HEK293 (cell line): ENCODE data around the gene TMEM256.

Experiments used
- CTCF ChIA-PET: fragments of 350-600 bp; formaldehyde crosslinking; extraction: SDS; loops from one replicate; lab custom pipeline; 2021; ENCODE audit warnings: antibody characterized with exemption; lab: Yijun Ruan, JAX
- POLR2A ChIA-PET: fragments of 300-600 bp; formaldehyde crosslinking; extraction: SDS; loops from one replicate; lab custom pipeline; 2020; ENCODE audit warnings: antibody characterized with exemption, inconsistent platforms; lab: Yijun Ruan, JAX
- H3K27ac ChIP-seq: fragments of 200-500 bp; sonication (Bioruptor generic); 2 replicates; pipeline ENCODE4 v1.5.1; 2014; ENCODE audit warnings: low read depth, low read length, control low read depth, inconsistent platforms; ENCODE audit errors: extremely low read depth
- H3K36me3 ChIP-seq, 2 experiments: fragments of 200-500 bp in 1 of 2; sonication (Bioruptor generic) in 1 of 2; 1 replicate in 1 of 2; 2 replicates in 1 of 2; pipeline ENCODE4 v1.5.1; 2014 to 2017; ENCODE audit warnings: inconsistent platforms in 2 of 2, low read length in 2 of 2; ENCODE audit not compliant: control insufficient read depth in 2 of 2, insufficient read depth in 1 of 2
- H3K4me1 ChIP-seq: fragments of 200-500 bp; sonication (Bioruptor generic); 2 replicates; pipeline ENCODE4 v1.5.1; 2014; ENCODE audit warnings: mild to moderate bottlenecking, low read length, inconsistent platforms; ENCODE audit not compliant: control insufficient read depth, insufficient read depth
- H3K4me3 ChIP-seq: 2 replicates; pipeline ENCODE4 v1.5.1; 2011; ENCODE audit warnings: low read depth, mild to moderate bottlenecking, control low read depth, low read length, moderate library complexity
- H3K9me3 ChIP-seq: fragments of 200-500 bp; sonication (Bioruptor generic); 2 replicates; pipeline ENCODE4 v1.5.1; 2014; ENCODE audit warnings: low read depth, low read length, inconsistent platforms; ENCODE audit not compliant: control insufficient read depth, insufficient read depth
- FEZF1 ChIP-seq: fragments of 450-650 bp; formaldehyde crosslinking; IDR thresholded peaks from 2 replicates; pipeline ENCODE4 v1.5.1; 2016; ENCODE audit warnings: missing biosample characterization, missing genetic modification characterization
- GLIS2 ChIP-seq: fragments of 450-650 bp; formaldehyde crosslinking; IDR thresholded peaks from 2 replicates; pipeline ENCODE4 v1.5.1; 2016; ENCODE audit warnings: missing biosample characterization, missing genetic modification characterization
- HOXC10 ChIP-seq: sonication (generic); formaldehyde crosslinking; IDR thresholded peaks from 2 replicates; pipeline ENCODE4 v1.8.1; 2023; ENCODE audit warnings: mild to moderate bottlenecking, missing genetic modification reagents
- KLF17 ChIP-seq: fragments of 450-650 bp; formaldehyde crosslinking; IDR thresholded peaks from 2 replicates; pipeline ENCODE4 v1.5.1; 2016; ENCODE audit warnings: missing biosample characterization, missing genetic modification characterization
- KLF7 ChIP-seq: fragments of 450-650 bp; formaldehyde crosslinking; IDR thresholded peaks from 2 replicates; pipeline ENCODE4 v1.5.1; 2016; ENCODE audit warnings: missing biosample characterization, missing genetic modification characterization, borderline replicate concordance
- PRDM1 ChIP-seq: fragments of 450-650 bp; formaldehyde crosslinking; IDR thresholded peaks from 2 replicates; pipeline ENCODE4; 2016; ENCODE audit warnings: missing biosample characterization, missing genetic modification characterization
- RBAK ChIP-seq: fragments of 450-650 bp; formaldehyde crosslinking; IDR thresholded peaks from 2 replicates; pipeline ENCODE4 v1.5.1; 2016; ENCODE audit warnings: missing biosample characterization, missing genetic modification characterization
- SETDB1 ChIP-seq: IDR thresholded peaks from one replicate; pipeline ENCODE4 v1.6.1; 2017; ENCODE audit warnings: mild to moderate bottlenecking, low read length, moderate library complexity, mixed read lengths; ENCODE audit not compliant: insufficient read length
- YY1 ChIP-seq: fragments of 450-650 bp; formaldehyde crosslinking; IDR thresholded peaks from 2 replicates; pipeline ENCODE4 v1.5.1; 2018; ENCODE audit warnings: missing biosample characterization, missing genetic modification characterization
- ZBTB17 ChIP-seq: fragments of 450-650 bp; formaldehyde crosslinking; IDR thresholded peaks from 2 replicates; pipeline ENCODE4 v1.5.1; 2016; ENCODE audit warnings: missing biosample characterization, missing genetic modification characterization
- ZFP69B ChIP-seq: fragments of 450-650 bp; formaldehyde crosslinking; IDR thresholded peaks from 2 replicates; pipeline ENCODE4 v1.5.1; 2016; ENCODE audit warnings: missing biosample characterization, missing genetic modification characterization
- ZNF121 ChIP-seq: fragments of 450-650 bp; formaldehyde crosslinking; IDR thresholded peaks from 2 replicates; pipeline ENCODE4 v1.5.1; 2016; ENCODE audit warnings: missing biosample characterization, missing genetic modification characterization
- ZNF202 ChIP-seq: fragments of 450-650 bp; formaldehyde crosslinking; IDR thresholded peaks from 2 replicates; pipeline ENCODE4 v1.5.1; 2016; ENCODE audit warnings: missing biosample characterization, missing genetic modification characterization, borderline replicate concordance
- ZNF488 ChIP-seq: fragments of 450-650 bp; formaldehyde crosslinking; IDR thresholded peaks from 2 replicates; pipeline ENCODE4 v1.5.1; 2016; ENCODE audit warnings: missing biosample characterization, missing genetic modification characterization
- ZNF558 ChIP-seq: fragments of 450-650 bp; formaldehyde crosslinking; IDR thresholded peaks from 2 replicates; pipeline ENCODE4 v1.5.1; 2016; ENCODE audit warnings: missing biosample characterization, missing genetic modification characterization
- ZNF670 ChIP-seq: fragments of 450-650 bp; formaldehyde crosslinking; IDR thresholded peaks from 2 replicates; pipeline ENCODE4 v1.5.1; 2016; ENCODE audit warnings: missing biosample characterization, missing genetic modification characterization, low read depth
- ZSCAN30 ChIP-seq: fragments of 450-650 bp; IDR thresholded peaks from 2 replicates; pipeline ENCODE4 v1.5.1; 2018; ENCODE audit warnings: missing biosample characterization, mild to moderate bottlenecking, missing genetic modification characterization, moderate library complexity
- TF ChIP-seq, protein P1 (sequence below): fragments of 450-650 bp; formaldehyde crosslinking; conservative IDR thresholded peaks from 2 replicates; pipeline ENCODE4 v1.5.1; 2016; ENCODE audit warnings: low read depth, missing biosample characterization, missing genetic modification characterization
- TF ChIP-seq, protein P2 (sequence below): fragments of 450-650 bp; formaldehyde crosslinking; IDR thresholded peaks from 2 replicates; pipeline ENCODE4 v1.5.1; 2016; ENCODE audit warnings: missing biosample characterization, missing genetic modification characterization
- TF ChIP-seq, protein P3 (sequence below): fragments of 450-650 bp; formaldehyde crosslinking; IDR thresholded peaks from 2 replicates; pipeline ENCODE4 v1.5.1; 2016; ENCODE audit warnings: missing biosample characterization, missing genetic modification characterization
- TF ChIP-seq, protein P4 (sequence below): fragments of 450-650 bp; formaldehyde crosslinking; IDR thresholded peaks from 2 replicates; pipeline ENCODE4 v1.5.1; 2016; ENCODE audit warnings: missing biosample characterization, missing genetic modification characterization, low read depth

TMEM256 gene

DNA sequence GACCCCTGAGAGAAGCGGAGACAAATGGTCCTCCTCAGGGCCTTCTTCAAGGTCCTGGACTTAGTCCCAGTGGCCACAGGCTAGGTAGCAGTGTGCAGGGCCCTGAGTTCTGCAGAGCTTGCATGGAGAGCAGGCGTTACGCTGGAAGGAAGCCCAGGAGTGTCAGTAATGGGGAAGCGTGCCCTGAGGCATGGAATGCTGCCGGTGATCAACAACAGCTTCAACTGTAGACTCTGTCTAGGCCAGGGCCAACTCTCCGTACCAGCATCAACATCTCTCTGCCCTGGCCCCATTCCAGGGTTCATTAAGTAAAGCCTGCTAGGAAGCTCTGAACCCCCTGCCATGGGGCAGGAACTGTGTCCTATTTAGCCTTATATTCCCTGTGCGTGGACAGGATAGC, 23.6 kb downstream of the TMEM256 start (continued):
- TF ChIP-seq, protein P1, sequence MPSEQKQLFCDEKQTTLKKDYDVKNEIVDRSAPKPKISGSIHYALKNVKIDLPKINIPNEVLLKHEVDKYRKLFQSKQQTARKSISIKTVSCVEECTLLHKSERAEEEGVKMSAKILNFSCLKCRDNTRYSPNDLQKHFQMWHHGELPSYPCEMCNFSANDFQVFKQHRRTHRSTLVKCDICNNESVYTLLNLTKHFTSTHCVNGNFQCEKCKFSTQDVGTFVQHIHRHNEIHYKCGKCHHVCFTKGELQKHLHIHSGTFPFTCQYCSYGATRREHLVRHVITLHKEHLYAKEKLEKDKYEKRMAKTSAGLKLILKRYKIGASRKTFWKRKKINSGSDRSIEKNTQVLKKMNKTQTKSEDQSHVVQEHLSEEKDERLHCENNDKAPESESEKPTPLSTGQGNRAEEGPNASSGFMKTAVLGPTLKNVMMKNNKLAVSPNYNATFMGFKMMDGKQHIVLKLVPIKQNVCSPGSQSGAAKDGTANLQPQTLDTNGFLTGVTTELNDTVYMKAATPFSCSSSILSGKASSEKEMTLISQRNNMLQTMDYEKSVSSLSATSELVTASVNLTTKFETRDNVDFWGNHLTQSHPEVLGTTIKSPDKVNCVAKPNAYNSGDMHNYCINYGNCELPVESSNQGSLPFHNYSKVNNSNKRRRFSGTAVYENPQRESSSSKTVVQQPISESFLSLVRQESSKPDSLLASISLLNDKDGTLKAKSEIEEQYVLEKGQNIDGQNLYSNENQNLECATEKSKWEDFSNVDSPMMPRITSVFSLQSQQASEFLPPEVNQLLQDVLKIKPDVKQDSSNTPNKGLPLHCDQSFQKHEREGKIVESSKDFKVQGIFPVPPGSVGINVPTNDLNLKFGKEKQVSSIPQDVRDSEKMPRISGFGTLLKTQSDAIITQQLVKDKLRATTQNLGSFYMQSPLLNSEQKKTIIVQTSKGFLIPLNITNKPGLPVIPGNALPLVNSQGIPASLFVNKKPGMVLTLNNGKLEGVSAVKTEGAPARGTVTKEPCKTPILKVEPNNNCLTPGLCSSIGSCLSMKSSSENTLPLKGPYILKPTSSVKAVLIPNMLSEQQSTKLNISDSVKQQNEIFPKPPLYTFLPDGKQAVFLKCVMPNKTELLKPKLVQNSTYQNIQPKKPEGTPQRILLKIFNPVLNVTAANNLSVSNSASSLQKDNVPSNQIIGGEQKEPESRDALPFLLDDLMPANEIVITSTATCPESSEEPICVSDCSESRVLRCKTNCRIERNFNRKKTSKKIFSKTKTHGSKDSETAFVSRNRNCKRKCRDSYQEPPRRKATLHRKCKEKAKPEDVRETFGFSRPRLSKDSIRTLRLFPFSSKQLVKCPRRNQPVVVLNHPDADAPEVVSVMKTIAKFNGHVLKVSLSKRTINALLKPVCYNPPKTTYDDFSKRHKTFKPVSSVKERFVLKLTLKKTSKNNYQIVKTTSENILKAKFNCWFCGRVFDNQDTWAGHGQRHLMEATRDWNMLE (tag by site-specific recombination), result no peak
- TF ChIP-seq FEZF1 (tag by site-specific recombination) (no peak), RBAK (no peak), ZSCAN30 (tag by site-specific recombination) (no peak), ZNF202 (tag by site-specific recombination) (no peak), KLF17 (tag by site-specific recombination) (no peak), ZBTB17 (tag by site-specific recombination) (no peak), ZNF121 (no peak), ZNF488 (tag by site-specific recombination) (no peak), PRDM1 (tag by site-specific recombination) (no peak), GLIS2 (tag by site-specific recombination) (no peak)

DNA sequence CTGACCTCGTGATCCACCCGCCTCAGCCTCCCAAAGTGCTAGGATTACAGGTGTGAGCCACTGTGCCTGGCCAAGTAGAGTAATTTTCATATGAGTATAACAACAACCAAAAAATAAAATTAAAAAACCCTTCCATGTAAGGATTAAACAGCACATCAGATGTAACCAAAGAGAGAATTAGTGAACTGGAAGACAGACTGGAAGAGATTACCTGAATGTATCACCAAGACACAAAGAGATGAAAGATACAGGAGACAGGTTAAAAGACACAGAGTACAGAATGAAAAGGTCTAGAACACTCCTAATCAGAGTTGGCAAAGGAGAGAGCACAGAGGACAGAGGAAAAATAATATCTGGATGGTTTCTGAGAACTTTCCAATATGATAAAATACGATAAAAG, 24.8 kb downstream of the TMEM256 start:
- CTCF ChIA-PET, result no interaction called here
- Histone ChIP-seq H3K9me3 (no peaks in the 10 kb centered on the region), H3K27ac (no peak overlapping the region), H3K4me1 (no peaks in the 10 kb centered on the region), H3K4me3 (no peak overlapping the region), H3K36me3 (no peaks in the 10 kb centered on the region)
- POLR2A ChIA-PET, result no interaction called here
- TF ChIP-seq KLF7 (tag by site-specific recombination) (no peak), SETDB1 (peak; percentile 20), HOXC10 (CRISPR knock-in tag) (no peak), ZNF558 (tag by site-specific recombination) (peak; percentile 77), ZNF670 (tag by site-specific recombination) (no peak), ZFP69B (tag by site-specific recombination) (no peak), YY1 (tag by site-specific recombination) (no peak)
- TF ChIP-seq, protein P2, sequence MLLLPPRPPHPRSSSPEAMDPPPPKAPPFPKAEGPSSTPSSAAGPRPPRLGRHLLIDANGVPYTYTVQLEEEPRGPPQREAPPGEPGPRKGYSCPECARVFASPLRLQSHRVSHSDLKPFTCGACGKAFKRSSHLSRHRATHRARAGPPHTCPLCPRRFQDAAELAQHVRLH (tag by site-specific recombination), result 0 out of 2 replicates have a peak, but pooled peaks have one; percentile 39
- TF ChIP-seq, protein P3, sequence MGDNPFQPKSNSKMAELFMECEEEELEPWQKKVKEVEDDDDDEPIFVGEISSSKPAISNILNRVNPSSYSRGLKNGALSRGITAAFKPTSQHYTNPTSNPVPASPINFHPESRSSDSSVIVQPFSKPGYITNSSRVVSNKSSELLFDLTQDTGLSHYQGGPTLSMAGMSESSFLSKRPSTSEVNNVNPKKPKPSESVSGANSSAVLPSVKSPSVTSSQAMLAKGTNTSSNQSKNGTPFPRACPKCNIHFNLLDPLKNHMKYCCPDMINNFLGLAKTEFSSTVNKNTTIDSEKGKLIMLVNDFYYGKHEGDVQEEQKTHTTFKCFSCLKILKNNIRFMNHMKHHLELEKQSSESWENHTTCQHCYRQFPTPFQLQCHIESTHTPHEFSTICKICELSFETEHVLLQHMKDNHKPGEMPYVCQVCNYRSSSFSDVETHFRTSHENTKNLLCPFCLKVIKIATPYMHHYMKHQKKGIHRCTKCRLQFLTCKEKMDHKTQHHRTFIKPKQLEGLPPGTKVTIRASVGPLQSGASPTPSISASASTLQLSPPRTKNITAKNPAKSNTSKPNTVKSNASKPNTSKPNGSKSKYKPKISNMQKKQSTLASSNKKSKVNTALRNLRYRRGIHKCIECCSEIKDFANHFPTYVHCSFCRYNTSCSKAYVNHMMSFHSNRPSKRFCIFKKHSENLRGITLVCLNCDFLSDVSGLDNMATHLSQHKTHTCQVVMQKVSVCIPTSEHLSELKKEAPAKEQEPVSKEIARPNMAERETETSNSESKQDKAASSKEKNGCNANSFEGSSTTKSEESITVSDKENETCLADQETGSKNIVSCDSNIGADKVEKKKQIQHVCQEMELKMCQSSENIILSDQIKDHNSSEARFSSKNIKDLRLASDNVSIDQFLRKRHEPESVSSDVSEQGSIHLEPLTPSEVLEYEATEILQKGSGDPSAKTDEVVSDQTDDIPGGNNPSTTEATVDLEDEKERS (tag by site-specific recombination), result 0 out of 2 replicates have a peak, but pooled peaks have one; percentile 52
- TF ChIP-seq, protein P4, sequence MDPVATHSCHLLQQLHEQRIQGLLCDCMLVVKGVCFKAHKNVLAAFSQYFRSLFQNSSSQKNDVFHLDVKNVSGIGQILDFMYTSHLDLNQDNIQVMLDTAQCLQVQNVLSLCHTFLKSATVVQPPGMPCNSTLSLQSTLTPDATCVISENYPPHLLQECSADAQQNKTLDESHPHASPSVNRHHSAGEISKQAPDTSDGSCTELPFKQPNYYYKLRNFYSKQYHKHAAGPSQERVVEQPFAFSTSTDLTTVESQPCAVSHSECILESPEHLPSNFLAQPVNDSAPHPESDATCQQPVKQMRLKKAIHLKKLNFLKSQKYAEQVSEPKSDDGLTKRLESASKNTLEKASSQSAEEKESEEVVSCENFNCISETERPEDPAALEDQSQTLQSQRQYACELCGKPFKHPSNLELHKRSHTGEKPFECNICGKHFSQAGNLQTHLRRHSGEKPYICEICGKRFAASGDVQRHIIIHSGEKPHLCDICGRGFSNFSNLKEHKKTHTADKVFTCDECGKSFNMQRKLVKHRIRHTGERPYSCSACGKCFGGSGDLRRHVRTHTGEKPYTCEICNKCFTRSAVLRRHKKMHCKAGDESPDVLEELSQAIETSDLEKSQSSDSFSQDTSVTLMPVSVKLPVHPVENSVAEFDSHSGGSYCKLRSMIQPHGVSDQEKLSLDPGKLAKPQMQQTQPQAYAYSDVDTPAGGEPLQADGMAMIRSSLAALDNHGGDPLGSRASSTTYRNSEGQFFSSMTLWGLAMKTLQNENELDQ (tag by site-specific recombination), result no peak
